Astrocyte (in vitro differentiated cells and primary cell): ENCODE measurements around the gene PSMG2.

Source experiments
- EZH2 ChIP-seq: IDR thresholded peaks from 2 replicates; pipeline ENCODE4 v1.6.1; 2012; ENCODE audit warnings: mild to moderate bottlenecking, low read length, inconsistent platforms; ENCODE audit not compliant: insufficient read depth
- TF ChIP-seq, protein P1 (sequence below): IDR thresholded peaks from 2 replicates; pipeline ENCODE4 v1.5.1; 2011; ENCODE audit warnings: low read depth, mild to moderate bottlenecking, inconsistent platforms, low read length, moderate library complexity; ENCODE audit not compliant: insufficient read depth

DNA sequence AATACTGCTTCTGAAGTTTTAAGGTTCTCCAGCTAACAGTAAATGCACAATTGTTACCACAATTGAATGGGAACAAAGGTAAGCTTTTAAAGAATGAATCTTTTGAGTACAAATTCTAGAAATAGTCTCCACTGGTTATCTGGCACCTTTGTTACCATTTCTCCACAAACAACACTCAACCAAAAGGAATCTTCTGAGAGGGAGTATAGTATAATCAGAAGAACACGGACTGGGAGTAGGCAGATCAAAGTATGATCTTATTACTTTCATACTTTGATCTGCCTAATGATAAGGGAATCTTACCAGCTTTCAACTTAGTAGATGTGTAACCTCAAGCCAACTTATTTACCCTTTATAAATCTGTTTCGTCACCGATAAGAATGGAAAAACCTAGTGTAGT lies 1.7 kb upstream of the PSMG2 start:
- TF ChIP-seq, protein P1, sequence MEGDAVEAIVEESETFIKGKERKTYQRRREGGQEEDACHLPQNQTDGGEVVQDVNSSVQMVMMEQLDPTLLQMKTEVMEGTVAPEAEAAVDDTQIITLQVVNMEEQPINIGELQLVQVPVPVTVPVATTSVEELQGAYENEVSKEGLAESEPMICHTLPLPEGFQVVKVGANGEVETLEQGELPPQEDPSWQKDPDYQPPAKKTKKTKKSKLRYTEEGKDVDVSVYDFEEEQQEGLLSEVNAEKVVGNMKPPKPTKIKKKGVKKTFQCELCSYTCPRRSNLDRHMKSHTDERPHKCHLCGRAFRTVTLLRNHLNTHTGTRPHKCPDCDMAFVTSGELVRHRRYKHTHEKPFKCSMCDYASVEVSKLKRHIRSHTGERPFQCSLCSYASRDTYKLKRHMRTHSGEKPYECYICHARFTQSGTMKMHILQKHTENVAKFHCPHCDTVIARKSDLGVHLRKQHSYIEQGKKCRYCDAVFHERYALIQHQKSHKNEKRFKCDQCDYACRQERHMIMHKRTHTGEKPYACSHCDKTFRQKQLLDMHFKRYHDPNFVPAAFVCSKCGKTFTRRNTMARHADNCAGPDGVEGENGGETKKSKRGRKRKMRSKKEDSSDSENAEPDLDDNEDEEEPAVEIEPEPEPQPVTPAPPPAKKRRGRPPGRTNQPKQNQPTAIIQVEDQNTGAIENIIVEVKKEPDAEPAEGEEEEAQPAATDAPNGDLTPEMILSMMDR: no peak
- no peak for TF ChIP-seq EZH2
